Neural progenitor cell (in vitro differentiated cells): ENCODE data around the gene TMEM225B.

Source experiments
- EZH2 ChIP-seq: fragments of 200-600 bp; sonication (generic); IDR thresholded peaks from 2 replicates; pipeline ENCODE4 v1.6.1; 2017; ENCODE audit warnings: antibody characterized with exemption, mild to moderate bottlenecking, moderate library complexity
- EZH2phosphoT487 ChIP-seq: fragments of 200-600 bp; sonication (generic); IDR thresholded peaks from 2 replicates; pipeline ENCODE4 v1.6.1; 2017; ENCODE audit warnings: antibody characterized with exemption
- TF ChIP-seq, protein P1 (sequence below): fragments of 200-600 bp; sonication (generic); IDR thresholded peaks from 2 replicates; pipeline ENCODE4 v1.5.1; 2017; ENCODE audit warnings: antibody characterized with exemption, mild to moderate bottlenecking

- TF ChIP-seq, protein P1, sequence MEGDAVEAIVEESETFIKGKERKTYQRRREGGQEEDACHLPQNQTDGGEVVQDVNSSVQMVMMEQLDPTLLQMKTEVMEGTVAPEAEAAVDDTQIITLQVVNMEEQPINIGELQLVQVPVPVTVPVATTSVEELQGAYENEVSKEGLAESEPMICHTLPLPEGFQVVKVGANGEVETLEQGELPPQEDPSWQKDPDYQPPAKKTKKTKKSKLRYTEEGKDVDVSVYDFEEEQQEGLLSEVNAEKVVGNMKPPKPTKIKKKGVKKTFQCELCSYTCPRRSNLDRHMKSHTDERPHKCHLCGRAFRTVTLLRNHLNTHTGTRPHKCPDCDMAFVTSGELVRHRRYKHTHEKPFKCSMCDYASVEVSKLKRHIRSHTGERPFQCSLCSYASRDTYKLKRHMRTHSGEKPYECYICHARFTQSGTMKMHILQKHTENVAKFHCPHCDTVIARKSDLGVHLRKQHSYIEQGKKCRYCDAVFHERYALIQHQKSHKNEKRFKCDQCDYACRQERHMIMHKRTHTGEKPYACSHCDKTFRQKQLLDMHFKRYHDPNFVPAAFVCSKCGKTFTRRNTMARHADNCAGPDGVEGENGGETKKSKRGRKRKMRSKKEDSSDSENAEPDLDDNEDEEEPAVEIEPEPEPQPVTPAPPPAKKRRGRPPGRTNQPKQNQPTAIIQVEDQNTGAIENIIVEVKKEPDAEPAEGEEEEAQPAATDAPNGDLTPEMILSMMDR: no peak
- no peak for TF ChIP-seq EZH2
- TF ChIP-seq EZH2phosphoT487: no peak
Measured at GRCh38 chr7:99652671-99653070, 54.6 kb downstream of the TMEM225B start.
